PC-9 (cell line): ENCODE measurements around the gene CNOT10. TPM values are rescaled to one million over a fixed set of nuclear protein-coding genes. Genes with fewer than 3 reads are reported as not detected.

ENCODE experiments used
- BruUV-seq: library from RNA; stranded (reverse); fragments of 400-500 nt; replicated peaks from 2 replicates; lab custom pipeline; 2021; lab: Mats Ljungman, UMichigan
- CTCF ChIA-PET: fragments of 300-600 bp; sonication (Branson Sonifier 250); formaldehyde crosslinking; loops from one replicate; lab custom pipeline; 2022; ENCODE audit warnings: antibody characterized with exemption; lab: Charles Lee
- POLR2A ChIA-PET: fragments of 300-600 bp; sonication (Branson Sonifier 250); formaldehyde crosslinking; loops from one replicate; lab custom pipeline; 2022; ENCODE audit warnings: antibody characterized with exemption; ENCODE audit not compliant: unreplicated experiment; lab: Charles Lee
- DNase-seq, 2 experiments: peaks; one replicate each; pipeline versions ENCODE4 v3.0.0 to v3.0.0-alpha.2; 2015 to 2022; ENCODE audit warnings: mixed read lengths in 1 of 2
- H2AFZ ChIP-seq: fragments of 200-600 bp; sonication (generic); 2 replicates; pipeline ENCODE4 v1.8.1; 2017; ENCODE audit warnings: antibody characterized with exemption
- H3F3A ChIP-seq: fragments of 200-600 bp; sonication (generic); 2 replicates; pipeline ENCODE4 v1.8.1; 2017; ENCODE audit warnings: antibody characterized with exemption, mild to moderate bottlenecking, low read depth; ENCODE audit not compliant: insufficient read depth
- H3K27ac ChIP-seq: fragments of 200-600 bp; sonication (generic); 2 replicates; pipeline ENCODE4 v1.6.1; 2016; ENCODE audit warnings: mixed run types
- H3K27me3 ChIP-seq: fragments of 200-600 bp; sonication (generic); 2 replicates; pipeline ENCODE4 v1.6.1; 2016; ENCODE audit warnings: low read depth, mixed run types; ENCODE audit not compliant: insufficient read depth
- H3K36me3 ChIP-seq: fragments of 200-600 bp; sonication (generic); 2 replicates; pipeline ENCODE4 v1.6.1; 2016; ENCODE audit warnings: low read depth, mixed run types
- H3K4me1 ChIP-seq: fragments of 200-600 bp; sonication (generic); replicated peaks from 2 replicates; pipeline ENCODE4 v1.6.1; 2016; ENCODE audit warnings: mixed run types; ENCODE audit not compliant: insufficient read depth
- H3K4me2 ChIP-seq: fragments of 200-600 bp; sonication (generic); 2 replicates; pipeline ENCODE4 v1.6.1; 2017; ENCODE audit warnings: mixed run types
- H3K4me3 ChIP-seq: fragments of 200-600 bp; sonication (generic); 2 replicates; pipeline ENCODE4 v1.6.1; 2016; ENCODE audit warnings: mixed run types
- H3K79me2 ChIP-seq: fragments of 200-600 bp; sonication (generic); 2 replicates; pipeline ENCODE4 v1.6.1; 2017; ENCODE audit warnings: low read depth, mixed run types
- H3K9me2 ChIP-seq: fragments of 200-600 bp; sonication (generic); 2 replicates; pipeline ENCODE4 v1.8.1; 2017; ENCODE audit warnings: mild to moderate bottlenecking; ENCODE audit not compliant: insufficient read depth
- H3K9me3 ChIP-seq: fragments of 200-600 bp; sonication (generic); 2 replicates; pipeline ENCODE4 v1.8.1; 2016; ENCODE audit warnings: low read depth; ENCODE audit not compliant: insufficient read depth
- H4K20me1 ChIP-seq: fragments of 200-600 bp; sonication (generic); 2 replicates; pipeline ENCODE4 v1.8.1; 2017; ENCODE audit not compliant: insufficient read depth
- EZH2 ChIP-seq: fragments of 200-600 bp; sonication (generic); IDR thresholded peaks from 2 replicates; pipeline ENCODE4 v1.8.0; 2017; ENCODE audit warnings: antibody characterized with exemption, low read depth
- intact Hi-C: fragments of 100-400 bp; cut with micrococcal nuclease; formaldehyde crosslinking; loops from one replicate; pipeline ENCODE4 v1.10.0; 2022; ENCODE audit not compliant: unreplicated experiment
- total RNA-seq: library from RNA; stranded (reverse); gene quantifications from 2 replicates; pipeline ENCODE4 v1.2.3, GENCODE V29; 2021
- TF ChIP-seq, protein P1 (sequence below): fragments of 200-600 bp; sonication (generic); conservative IDR thresholded peaks from 2 replicates; pipeline ENCODE4 v1.6.1; 2017; ENCODE audit warnings: mixed run types, antibody characterized with exemption, mild to moderate bottlenecking, moderate library complexity

CNOT10 gene
- total RNA-seq, 1 experiment from 2014 or later: 43.7 TPM

DNA sequence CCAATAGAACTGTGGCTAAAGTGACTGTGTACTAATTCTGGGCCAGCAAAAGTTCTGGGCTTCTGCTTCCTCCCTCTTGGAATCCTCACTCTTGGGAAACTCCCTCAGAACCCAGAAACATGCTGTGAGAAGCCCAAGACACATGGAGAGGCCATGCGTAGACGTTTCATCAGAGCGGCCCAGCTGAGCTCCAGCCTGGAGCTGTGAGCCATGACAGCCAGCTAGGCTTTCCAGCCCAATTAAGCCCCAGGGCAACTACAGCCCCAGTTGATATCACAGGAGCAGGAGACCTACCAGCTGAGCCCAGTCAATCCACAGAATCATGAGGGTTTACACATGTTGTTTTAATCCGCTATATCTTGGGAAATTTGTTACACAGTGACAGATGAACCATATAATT is 43.6 kb upstream of the CNOT10 start:
- intact Hi-C loops: no loop called here

DNA sequence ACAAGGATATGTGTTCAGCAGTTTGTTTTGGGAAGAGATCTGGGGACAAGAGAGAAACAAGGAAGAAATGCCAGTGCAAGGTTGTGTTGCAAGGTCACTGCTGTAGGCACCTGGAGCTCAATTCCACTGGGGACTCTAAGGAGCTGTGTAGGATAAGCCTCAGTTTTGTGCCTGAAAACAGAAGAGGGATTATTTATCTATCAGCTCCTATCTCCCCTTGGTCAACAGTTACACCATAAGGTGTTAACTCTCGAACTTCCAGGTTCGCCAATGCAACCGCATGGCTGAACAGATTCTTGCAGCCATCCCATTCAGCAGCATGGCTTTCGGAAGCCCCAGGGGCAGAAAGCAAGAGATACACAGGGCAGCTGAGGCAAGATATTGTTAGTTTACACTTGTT is 41.6 kb upstream of the CNOT10 start:
- BruUV-seq: no TSS peak
- intact Hi-C loops: no loop called here
- Histone ChIP-seq H2AFZ (no peak overlapping the region), H3K9me2 (no peaks in the 10 kb centered on the region), H3K27ac (no peak overlapping the region), H3K79me2 (no peaks in the 10 kb centered on the region), H3K36me3 (no peaks in the 10 kb centered on the region), H3K27me3 (no peaks in the 10 kb centered on the region), H4K20me1 (no peaks in the 10 kb centered on the region), H3F3A (no peaks in the 10 kb centered on the region), H3K4me2 (no peak overlapping the region), H3K4me1 (no peaks in the 10 kb centered on the region), H3K4me3 (no peak overlapping the region), H3K9me3 (no peaks in the 10 kb centered on the region)
- ChIA-PET POLR2A (no interaction called here), CTCF (interaction anchor here (0.7 kb wide), 2 partner anchors 97 to 145 kb away, joined by 14 to 20 read pairs; no protein-coding TSS in a partner anchor)
- TF ChIP-seq, protein P1, sequence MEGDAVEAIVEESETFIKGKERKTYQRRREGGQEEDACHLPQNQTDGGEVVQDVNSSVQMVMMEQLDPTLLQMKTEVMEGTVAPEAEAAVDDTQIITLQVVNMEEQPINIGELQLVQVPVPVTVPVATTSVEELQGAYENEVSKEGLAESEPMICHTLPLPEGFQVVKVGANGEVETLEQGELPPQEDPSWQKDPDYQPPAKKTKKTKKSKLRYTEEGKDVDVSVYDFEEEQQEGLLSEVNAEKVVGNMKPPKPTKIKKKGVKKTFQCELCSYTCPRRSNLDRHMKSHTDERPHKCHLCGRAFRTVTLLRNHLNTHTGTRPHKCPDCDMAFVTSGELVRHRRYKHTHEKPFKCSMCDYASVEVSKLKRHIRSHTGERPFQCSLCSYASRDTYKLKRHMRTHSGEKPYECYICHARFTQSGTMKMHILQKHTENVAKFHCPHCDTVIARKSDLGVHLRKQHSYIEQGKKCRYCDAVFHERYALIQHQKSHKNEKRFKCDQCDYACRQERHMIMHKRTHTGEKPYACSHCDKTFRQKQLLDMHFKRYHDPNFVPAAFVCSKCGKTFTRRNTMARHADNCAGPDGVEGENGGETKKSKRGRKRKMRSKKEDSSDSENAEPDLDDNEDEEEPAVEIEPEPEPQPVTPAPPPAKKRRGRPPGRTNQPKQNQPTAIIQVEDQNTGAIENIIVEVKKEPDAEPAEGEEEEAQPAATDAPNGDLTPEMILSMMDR: no peak
- TF ChIP-seq EZH2: no peak
- no peak for DNase-seq

More for the DNA sequence above, 43.6 kb upstream of the CNOT10 start:
- Histone ChIP-seq H3K4me3 (no peak overlapping the region), H3K36me3 (no peaks in the 10 kb centered on the region), H3K4me1 (no peaks in the 10 kb centered on the region), H4K20me1 (no peaks in the 10 kb centered on the region), H3K79me2 (no peaks in the 10 kb centered on the region), H2AFZ (no peak overlapping the region), H3K9me3 (no peaks in the 10 kb centered on the region), H3K9me2 (no peaks in the 10 kb centered on the region), H3K4me2 (no peak overlapping the region), H3K27ac (no peak overlapping the region), H3F3A (no peaks in the 10 kb centered on the region), H3K27me3 (no peaks in the 10 kb centered on the region)
- no peak for TF ChIP-seq EZH2
- TF ChIP-seq, protein P1: no peak
- ChIA-PET POLR2A (no interaction called here), CTCF (no interaction called here)
- no peak for DNase-seq
- no TSS peak for BruUV-seq

DNA sequence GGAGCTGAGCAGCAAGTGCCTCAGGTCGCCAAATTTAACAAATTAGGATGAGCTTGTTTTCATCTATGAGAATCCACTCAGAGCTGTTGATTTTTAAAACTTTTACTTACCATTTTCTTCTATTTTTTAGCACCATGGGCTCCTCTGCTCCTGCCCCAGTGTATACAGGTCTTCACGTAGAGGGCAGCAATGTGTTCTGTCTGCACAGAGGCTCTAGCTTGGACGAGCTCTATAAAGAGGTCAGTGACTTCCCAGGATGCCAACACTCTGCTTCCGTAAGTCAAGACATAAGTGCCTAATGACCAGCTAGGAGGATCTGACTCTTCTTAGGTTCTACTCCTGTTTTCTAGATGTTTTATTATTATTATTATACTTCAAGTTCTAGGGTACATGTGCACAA is 41.2 kb upstream of the CNOT10 start:
- intact Hi-C loops: no loop called here
- no peaks in the 10 kb centered on the region for H3K9me2 ChIP-seq
- no peak for DNase-seq
- ChIA-PET CTCF (no interaction called here), POLR2A (no interaction called here)
- no peaks in the 10 kb centered on the region for H3K4me1 ChIP-seq
- H3F3A ChIP-seq: no peaks in the 10 kb centered on the region
- no peaks in the 10 kb centered on the region for H3K79me2 ChIP-seq
- H3K27ac ChIP-seq: no peak overlapping the region
- H3K4me2 ChIP-seq: no peak overlapping the region
- no peak overlapping the region for H2AFZ ChIP-seq
- TF ChIP-seq EZH2: no peak
- TF ChIP-seq, protein P1: no peak
- BruUV-seq: no TSS peak
- H3K36me3 ChIP-seq: no peaks in the 10 kb centered on the region
- no peaks in the 10 kb centered on the region for H3K27me3 ChIP-seq
- no peak overlapping the region for H3K4me3 ChIP-seq
- H4K20me1 ChIP-seq: no peaks in the 10 kb centered on the region
- no peaks in the 10 kb centered on the region for H3K9me3 ChIP-seq
